Metanephros (tissue), 1 donor: ENCODE data around the gene RBM18. TPM values are rescaled to one million over a fixed set of nuclear protein-coding genes. Genes with fewer than 3 reads are reported as not detected.

Source experiments
- total RNA-seq: library from RNA; depleted of rRNA; stranded (reverse); fragments of >200 nt; gene quantifications from one replicate; pipeline ENCODE4 v1.2.3, GENCODE V29; 2014

The RBM18 gene
- 12.9 TPM for total RNA-seq

DNA sequence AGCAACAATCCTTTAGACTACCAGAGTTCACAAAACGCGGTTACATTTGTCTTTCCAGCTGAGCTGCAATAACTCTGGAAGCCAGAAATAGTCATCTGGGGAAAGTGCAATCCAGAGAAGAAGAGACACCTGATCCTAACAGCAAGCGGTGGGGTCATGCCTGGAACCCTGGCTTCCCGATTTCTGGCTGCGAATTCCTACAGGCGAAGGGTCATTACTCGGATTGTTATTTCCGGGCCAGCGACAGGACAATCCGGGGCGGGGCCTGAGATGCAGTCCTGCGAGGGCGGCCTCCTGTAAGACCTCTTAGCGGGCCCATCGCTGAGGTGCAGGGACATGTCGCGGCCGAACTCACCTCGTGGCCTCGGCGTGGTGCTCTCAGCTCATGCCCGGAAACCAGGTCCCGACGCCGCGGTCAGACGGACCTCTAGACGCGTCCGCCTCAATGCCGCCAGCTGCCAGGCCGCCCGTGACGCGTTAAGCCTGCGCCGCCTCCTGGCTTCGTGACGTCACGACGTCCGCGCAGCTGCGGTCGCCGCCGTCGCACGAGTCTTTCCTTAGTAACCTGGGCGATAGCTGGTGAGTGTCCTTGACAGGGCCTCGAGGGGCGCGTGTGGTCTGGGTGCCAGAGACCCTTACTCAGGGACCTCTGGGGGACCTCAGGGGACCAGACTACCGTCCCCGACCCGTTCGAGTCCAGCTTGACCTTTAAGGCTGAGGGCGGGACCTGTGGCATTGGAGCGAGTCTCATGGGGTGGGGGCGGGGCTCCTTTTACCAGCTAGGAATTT is at the start of gene RBM18, which contains the start of gene MRRF:
Gene RBM18 (minus strand): TSS at position 481 of the 789 bp plus-strand sequence. CDS start 3,348 bp downstream, outside the sequence.
Gene MRRF (plus strand): TSS at position 523 of the 789 bp plus-strand sequence. CDS start 6,010 bp downstream, outside the sequence.

DNA sequence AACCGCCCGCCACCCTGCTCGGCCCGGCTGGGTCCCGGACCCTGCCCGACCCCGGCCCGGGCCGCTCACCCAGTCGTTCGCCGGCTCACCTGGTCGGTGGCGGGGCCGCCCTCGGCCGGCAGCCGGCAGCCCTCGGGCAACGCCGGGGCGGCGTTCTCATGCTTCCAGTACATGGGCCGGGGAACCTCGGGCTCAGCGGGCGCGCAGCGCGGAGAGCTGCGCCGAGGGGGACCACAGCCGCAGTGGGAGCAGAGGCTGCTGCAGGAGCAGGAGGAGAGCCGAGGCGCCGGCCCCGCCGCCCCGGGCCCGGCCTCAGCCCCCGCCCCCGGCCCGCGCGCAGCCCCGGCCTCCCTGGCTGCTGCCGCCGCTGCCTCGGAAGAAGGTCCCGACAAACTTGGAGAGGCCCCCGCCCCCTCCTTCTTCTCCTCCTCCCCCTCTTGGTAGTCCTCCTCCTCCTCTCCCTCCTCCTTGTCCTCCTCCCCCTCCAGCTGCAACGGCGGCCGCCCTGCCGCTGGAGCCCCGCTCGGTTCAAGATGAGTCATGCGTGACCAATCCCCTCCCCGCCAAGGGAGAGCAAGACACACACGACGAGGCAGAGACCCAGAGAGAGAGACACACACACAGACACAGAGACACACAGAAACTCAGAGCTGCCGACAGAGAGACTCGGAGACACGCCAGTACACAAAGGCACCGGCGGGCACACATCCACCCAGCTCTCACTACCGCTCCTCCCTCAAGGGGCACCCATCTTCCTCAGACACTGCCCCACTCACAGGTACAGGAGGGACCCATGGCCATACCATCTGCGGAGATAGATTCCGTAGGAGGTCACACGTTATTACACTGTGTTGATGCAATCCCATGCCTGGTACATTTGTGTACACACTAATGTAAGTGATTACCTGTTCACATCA is 35.8 kb downstream of the RBM18 start, which contains the start of gene LHX6:
Gene LHX6 (minus strand): TSS at position 390 of the 917 bp plus-strand sequence. CDS start 217 bp downstream, at position 173.

Other genes starting within 250 kb of the RBM18 start
- gene TTLL11, start 171.5 kb downstream of the RBM18 start, total RNA-seq, result 9.1 TPM
- 40.6 TPM for gene NDUFA8, start 105.1 kb downstream of the RBM18 start, total RNA-seq
- 1.6 TPM for gene MORN5, start 104.9 kb downstream of the RBM18 start, total RNA-seq
- 3.0 TPM for gene LHX6, start 35.9 kb downstream of the RBM18 start, total RNA-seq
- 34.4 TPM for gene MRRF, start within 50 bp of the RBM18 start, total RNA-seq
- gene PTGS1, start 106.2 kb upstream of the RBM18 start, total RNA-seq, result 9.6 TPM
- not detected for gene OR1J1, start 213.1 kb upstream of the RBM18 start, total RNA-seq
- not detected for gene OR1J2, start 246.0 kb upstream of the RBM18 start, total RNA-seq